ENCODE measurements around the gene NLK. TPM values are rescaled to one million over a fixed set of nuclear protein-coding genes. Genes with fewer than 3 reads are reported as not detected.

Gene NLK
- total RNA-seq, 1 experiment from 2014 or later = 31.8 TPM

- no peak overlapping the region for H3K27ac ChIP-seq (ENCODE audit: insufficient read length, low read depth, low read length)
- Mint-ChIP-seq H3K9me3 (no peaks in the 10 kb centered on the region; a peak in 1 of 5 replicates), H3K27ac (peak overlapping the region; percentile 62 to 84 (median 64); a peak in 6 of 7 replicates)
These were observed 427 bp upstream of the NLK start for GRCh38 chr17:28041844-28042656.

More at GRCh38 chr17:28041844-28042656, 427 bp upstream of the NLK start:
- Histone ChIP-seq H2BK20ac (ENCODE audit: low read depth, low read length, poor library complexity, severe bottlenecking) (no peak overlapping the region), H3K4me1 (ENCODE audit: insufficient read depth, low read length) (peaks cover 10% of the 10 kb centered on the region; the same call in 1 of the 2 replicates), H2BK5ac (ENCODE audit: insufficient read length, low read length) (no peak overlapping the region), H3K27me3 (ENCODE audit: insufficient read depth, low read length) (no peaks in the 10 kb centered on the region), H3K79me1 (ENCODE audit: insufficient read depth, low read depth, low read length, poor library complexity, severe bottlenecking) (peaks cover 6% of the 10 kb centered on the region), H2AK5ac (ENCODE audit: insufficient read length, low read length) (no peak overlapping the region), H3K4me2 (ENCODE audit: insufficient read depth, insufficient read length, low read length) (peak overlapping the region; percentile 93), H3K79me2 (ENCODE audit: insufficient read depth, low read length) (peaks cover 33% of the 10 kb centered on the region; the same call in 1 of the 2 replicates), H3K14ac (ENCODE audit: insufficient read depth, low read length) (peak overlapping the region; percentile 61; the same call in 1 of the 2 replicates), H3K18ac (ENCODE audit: insufficient read length, low read depth, low read length) (no peak overlapping the region), H3T11ph (ENCODE audit: low read length) (no peak overlapping the region), H3K23me2 (ENCODE audit: insufficient read length, low read depth, low read length, poor library complexity, severe bottlenecking) (peaks cover 8% of the 10 kb centered on the region), H2AFZ (ENCODE audit: low read length) (no peak overlapping the region), H2BK15ac (ENCODE audit: low read depth, low read length) (no peak overlapping the region), H3K4ac (ENCODE audit: low read depth, low read length) (no peak overlapping the region), H3K23ac (ENCODE audit: insufficient read length, low read depth, low read length) (no peak overlapping the region), H4K5ac (ENCODE audit: insufficient read length, low read depth, low read length) (no peak overlapping the region), H2BK120ac (ENCODE audit: low read depth, low read length, poor library complexity, severe bottlenecking) (no peak overlapping the region), H3K9me3 (ENCODE audit: control insufficient read depth, low read depth, low read length) (no peaks in the 10 kb centered on the region), H3K56ac (ENCODE audit: insufficient read length, low read depth, low read length) (no peak overlapping the region), H3K9ac (ENCODE audit: extremely low read depth, insufficient read length, low read length) (peak overlapping the region; percentile 70), H4K20me1 (ENCODE audit: control insufficient read depth, insufficient read depth, insufficient read length) (no peaks in the 10 kb centered on the region), H4K91ac (ENCODE audit: insufficient read length, low read depth, low read length) (no peak overlapping the region), H2BK12ac (ENCODE audit: insufficient read length, low read depth, low read length) (no peak overlapping the region), H4K8ac (replicated peaks; ENCODE audit: insufficient read length, low read depth, low read length) (no peak overlapping the region)
- DNase-seq = no peak
- TF ChIP-seq CTCF (conservative IDR thresholded peaks at IDR 0.05) = no peak
- H3K4me1 Mint-ChIP-seq = peaks cover 44 to 50% of the 10 kb centered on the region in 2 experiments
- peaks cover 6 to 21% (median 12%) of the 10 kb centered on the region in 3 experiments; a peak in 5 of 7 replicates for H3K36me3 Mint-ChIP-seq (ENCODE audit: insufficient read depth in 1 of 3, low read depth in 3 of 3)
- no peaks in the 10 kb centered on the region; the same call in 1 of the 2 replicates for H3K27me3 Mint-ChIP-seq (ENCODE audit: low read depth)
- H3K4me3 Mint-ChIP-seq = peak overlapping the region; percentile 91 to 96
- no CpG with 5 or more reads among the region's 34 CpGs for whole genome bisulfite sequencing (ENCODE audit: extremely low coverage, insufficient read length, low lambda C conversion rate)

Data from H9 (cell line).